GM21390 (cell line): ENCODE results near the gene IZUMO1.
"Not testable (repeated sequence)": the region's sequence is repeated elsewhere in the genome, so short reads cannot be mapped to it uniquely, and the experiment has no call there.

Source experiments
- ATAC-seq: cut with Tn5 transposase; IDR thresholded peaks from one replicate; pipeline ENCODE4 v1.9.1; 2021; ENCODE audit not compliant: unreplicated experiment

IZUMO1 gene

DNA sequence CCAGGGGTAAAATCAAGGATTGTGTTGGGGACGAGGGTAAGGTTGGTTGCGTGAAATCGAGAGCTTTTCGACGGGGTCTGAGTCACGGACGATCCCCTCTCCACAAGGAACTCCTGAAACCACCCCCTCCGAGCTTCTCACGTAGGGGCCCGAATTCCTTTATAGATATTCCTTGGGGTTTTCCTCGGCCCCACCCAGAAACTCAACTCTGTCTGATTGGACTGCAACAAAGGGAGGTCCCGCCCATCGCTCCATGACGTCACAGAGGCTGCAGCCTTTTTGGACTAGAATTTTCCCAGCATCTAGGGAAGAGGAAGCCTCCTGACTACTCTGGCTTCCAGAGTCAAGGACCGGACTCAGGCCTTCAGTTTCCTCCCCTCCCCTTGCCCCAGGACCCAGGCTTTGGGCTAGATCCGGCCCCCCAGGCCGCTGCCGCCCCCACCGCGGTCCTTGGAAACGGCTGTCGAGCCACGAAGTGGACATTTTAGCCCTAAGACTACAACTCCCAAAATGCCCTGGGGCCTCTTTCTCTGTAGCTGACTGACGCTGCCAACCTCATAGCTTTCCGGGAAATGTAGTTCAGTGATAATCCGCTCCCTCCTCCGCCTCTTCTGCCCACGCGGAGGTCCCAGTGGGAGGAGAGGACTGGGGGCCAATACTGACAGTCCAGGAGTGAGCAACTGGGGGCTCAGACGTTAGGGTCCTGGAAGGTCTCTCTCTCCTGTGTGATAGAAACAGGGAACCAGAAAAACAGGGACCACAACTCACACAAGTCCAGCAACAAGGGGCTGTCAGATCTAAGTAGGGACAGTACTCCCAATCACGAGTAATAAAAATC, at the start of gene IZUMO1:
IZUMO1 (minus strand) TSS at position 172 of the 838 bp plus-strand sequence. CDS start 1,050 bp downstream, outside the sequence.
- ATAC-seq: no peak

DNA sequence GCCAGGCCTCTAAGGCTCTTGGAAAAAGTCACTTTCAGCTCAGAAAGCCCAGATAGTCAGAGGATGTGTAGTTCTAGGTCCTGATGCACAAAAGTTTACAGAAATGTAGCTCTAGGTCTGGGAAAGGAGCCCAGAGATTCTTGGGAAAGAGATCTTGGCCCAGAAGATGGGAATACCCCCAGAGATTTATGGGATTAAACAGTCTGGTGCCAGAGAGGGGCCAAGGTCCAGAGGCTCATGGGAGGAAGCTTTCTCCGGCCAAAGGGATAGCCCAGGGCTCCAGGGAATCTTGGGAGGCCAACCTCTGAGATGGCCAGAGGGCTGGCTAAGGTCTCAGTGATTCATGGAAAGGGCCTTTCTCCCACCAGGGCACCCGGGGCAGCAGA, 49.0 kb upstream of the IZUMO1 start:
- ATAC-seq: no peak

DNA sequence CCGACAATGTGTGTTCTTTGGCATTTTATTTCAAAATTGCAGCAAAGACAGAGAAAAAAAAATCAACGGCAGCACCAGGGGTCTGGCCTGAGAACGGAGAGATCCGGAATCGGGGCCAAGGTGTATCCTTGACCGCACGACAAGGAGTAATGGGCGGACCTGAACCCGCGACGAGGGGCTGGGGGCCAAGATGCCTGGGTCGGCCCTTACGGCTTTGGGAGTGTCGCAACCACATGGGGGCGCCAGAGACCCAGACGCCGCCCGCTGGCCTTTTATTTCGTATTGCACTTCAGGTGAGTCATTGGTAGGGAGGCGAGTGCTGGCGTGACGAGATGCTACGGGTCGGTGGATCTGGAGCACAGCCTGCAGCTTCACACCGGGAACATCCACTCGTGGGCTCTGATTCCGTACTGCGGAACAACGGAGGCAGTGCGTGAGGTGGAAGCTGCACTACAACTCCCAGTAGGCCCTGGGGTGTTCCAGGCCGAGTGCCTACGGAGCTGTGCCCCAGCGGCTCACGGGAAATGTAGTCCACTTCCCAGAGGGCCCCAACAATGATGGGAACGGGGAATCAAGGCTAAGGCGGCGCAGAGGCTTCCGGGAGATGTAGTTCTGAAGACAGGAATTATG, 48.5 kb upstream of the IZUMO1 start:
- ATAC-seq: peak; percentile 76

DNA sequence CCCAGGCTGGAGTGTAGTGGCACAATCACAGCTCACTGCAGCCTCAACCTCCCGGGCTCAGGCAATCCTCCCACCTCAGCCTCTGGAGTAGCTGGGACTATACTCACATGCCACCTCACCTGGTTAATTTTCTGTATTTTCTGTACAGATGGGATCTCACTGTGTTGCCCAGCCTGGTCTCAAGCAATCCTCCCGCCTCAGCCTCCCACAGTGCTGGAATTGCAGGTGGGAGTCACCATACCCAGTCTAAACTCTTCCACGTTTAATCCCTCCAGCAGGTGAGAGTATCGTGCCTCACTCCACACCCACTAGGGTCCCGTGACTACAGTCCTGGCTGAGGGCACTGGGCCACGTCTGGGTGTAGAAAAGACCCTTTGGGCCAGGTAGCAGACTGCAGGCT, 47.6 kb upstream of the IZUMO1 start:
- no peak for ATAC-seq

DNA sequence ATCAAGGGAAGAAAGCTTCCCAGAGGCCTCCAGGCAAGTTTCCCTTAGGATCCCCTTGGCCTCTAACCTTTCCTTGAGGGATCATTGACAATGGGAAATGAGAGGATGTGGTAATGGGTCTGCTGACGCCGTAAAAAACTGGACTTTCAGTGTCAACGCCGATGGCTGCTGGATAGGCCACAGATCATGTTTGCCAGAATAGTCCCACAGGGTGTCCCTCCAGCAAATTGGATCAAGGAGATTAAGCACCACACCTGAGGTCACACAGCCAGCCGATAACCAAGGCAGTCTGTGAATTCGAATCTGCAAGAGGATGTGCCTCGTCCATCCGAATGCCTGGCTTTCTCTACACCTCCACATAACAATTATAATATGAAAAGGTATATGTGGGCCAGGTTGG, 46.6 kb upstream of the IZUMO1 start:
- ATAC-seq: no peak

DNA sequence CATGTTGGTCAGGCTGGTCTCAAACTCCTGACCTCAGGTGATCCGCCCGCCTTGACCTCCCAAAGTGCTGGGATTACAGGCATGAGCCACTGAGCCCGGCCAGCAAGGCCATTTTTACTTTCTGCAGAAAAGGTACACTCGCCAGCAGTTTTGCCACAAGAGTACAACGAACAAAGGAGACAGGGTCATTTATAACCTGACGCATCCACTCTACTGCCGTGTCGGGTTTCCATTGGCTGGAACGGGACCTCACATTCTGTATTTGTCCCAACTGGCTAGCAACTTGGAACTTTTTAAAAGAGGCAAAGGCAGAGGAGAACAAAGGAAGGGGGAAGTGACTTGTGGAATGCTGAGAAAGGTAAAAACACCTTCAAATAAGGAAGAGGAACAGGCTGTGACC, 40.6 kb upstream of the IZUMO1 start:
- ATAC-seq: not testable (repeated sequence)

DNA sequence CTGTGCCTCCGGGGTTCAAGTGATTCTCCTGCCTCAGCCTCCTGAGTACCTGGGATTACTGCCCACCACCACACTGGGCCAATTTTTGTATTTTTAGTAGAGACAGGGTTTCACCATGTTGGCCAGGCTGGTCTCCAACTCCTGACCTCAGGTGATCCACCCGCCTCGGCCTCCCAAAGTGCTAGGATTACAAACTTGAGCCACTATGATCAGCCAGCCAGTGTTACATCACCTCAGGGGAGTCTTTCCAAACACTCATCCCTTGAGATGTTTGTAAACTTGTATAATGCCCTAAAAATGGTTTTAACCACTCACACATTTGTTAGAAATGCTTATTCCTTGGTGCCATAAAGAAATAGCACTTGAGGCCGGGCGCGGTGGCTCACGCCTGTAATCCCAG, 39.7 kb upstream of the IZUMO1 start:
- not testable (repeated sequence) for ATAC-seq

DNA sequence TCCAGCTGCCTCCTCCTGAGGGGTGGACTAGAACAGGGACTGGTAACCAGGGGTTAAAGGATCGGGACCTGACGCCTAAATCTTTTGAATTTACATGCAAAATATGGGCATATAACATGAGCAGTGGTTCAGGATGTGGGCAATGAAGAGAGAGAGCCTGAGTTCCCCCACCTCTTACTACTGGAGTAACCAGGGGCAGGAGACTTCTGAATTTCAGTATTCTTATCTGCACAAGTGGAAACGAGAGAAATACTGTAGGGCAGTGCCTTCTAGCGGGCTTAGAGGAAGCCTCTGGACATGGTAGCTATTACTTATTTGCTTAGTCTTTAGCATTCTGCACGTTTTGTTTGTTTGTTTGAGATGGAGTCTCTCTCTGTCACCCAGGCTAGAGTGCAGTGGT, 37.8 kb upstream of the IZUMO1 start:
- ATAC-seq: no peak

DNA sequence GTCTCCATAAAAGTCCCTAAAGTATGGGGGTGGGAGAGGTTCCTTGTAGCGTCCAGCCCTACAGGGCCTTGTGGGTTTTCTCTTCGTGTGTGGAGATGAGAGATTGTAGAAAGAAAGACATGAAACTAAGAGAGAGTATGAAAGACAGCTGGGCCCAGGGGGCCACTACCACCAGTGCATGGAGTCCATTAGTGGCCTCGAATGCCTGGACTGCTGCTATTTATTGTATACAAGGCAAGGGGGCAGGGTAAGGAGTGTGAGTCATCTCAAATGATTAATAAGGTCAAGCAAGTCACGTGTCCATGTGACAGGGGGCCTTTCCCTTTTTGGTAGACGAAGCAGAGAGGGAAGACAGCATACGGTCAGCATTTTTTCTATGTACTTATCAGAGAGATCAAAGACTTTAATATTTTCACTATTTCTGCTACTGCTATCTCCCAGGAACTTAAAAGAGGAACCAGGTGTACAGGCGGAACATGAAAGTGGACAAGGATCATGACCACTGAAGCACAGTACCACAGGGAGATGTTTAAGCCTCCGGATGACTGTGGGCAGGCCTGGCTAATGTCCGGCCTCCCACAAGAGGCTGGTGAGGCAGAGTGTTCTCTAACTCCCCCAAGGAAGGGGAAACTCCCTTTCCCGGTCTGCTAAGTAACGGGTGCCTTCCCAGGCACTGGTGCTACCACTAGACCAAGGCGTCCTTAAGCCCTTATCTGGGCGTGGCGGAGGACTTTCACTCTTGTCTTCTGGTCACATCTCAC, 34.1 kb upstream of the IZUMO1 start:
- no peak for ATAC-seq

DNA sequence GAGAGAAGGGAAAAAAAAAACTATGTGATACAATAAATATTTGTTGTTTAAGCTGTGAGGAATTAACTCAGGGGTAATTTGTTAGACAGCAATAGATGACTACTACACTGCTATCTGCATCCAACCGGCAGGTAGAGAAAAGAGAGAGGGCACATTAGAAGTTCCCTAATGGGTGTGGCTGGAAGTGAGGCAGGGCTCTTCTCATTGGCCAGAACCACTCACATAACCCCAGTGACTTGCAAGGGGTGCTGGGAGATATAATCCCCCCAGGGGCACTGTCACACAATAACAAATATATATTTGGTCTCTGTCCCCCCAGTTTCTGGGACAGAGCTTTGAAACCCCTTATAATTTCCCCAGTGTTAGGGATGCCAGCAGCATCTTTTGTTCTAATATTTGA, 32.9 kb upstream of the IZUMO1 start:
- ATAC-seq: no peak

DNA sequence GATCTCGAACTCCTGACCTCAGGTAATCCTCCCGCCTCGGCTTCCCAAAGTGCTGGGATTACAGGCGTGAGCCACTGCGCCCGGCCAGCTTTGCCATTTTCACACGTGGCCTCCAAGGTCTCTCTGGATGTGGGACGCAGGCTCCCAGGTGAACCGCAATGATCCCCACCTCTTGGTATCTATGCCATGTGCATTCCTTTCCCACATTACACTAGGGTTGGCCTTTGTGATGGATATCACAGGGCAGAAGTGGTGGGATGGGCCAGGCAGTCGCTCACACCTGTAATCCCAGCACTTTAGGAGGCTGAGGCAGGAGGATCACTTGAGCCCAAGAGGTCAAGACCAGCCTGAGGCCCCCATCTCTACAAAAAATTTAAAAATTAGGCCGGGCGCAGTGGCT, 31.0 kb upstream of the IZUMO1 start:
- ATAC-seq: no peak

DNA sequence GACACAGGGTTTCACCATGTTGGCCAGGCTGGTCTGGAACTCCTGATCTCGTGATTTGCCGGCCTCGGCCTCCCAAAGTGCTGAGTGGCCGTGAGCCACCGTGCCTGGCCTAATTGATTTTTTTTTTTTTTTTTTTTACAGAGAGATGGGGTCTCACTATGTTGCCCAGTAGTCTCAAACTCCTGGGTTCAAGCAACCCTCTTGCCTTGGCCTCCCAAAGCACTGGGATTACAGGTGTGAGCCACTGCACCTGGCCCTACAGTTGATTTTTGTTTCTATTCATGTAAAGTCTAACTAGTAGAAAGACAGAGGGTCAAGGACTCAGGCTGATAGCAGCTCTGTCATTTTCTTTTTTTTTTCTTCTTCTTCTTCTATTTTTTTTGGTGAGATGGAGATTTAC, 30.4 kb upstream of the IZUMO1 start:
- no peak for ATAC-seq

DNA sequence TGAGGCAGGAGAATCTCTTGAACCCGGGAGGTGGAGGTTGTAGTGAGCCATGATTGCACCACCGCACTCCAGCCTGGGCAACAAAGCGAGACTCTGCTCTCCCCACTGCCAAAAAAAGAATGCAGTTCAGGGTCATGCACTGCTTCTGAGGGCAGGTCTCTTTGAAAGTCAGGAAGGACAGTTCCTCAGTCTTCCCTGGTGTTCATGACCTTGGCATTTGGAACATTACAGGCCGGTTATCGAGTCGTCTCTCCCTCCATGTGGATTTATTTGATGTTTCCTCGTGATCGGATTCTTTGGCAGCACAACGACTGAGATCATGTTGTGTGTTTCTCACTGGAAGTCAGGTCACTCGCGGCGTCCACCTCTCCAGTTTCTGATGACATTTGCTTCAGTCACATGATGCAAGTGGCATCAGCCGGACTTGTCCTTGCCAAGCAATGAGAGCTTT, 25.8 kb upstream of the IZUMO1 start:
- ATAC-seq: no peak

DNA sequence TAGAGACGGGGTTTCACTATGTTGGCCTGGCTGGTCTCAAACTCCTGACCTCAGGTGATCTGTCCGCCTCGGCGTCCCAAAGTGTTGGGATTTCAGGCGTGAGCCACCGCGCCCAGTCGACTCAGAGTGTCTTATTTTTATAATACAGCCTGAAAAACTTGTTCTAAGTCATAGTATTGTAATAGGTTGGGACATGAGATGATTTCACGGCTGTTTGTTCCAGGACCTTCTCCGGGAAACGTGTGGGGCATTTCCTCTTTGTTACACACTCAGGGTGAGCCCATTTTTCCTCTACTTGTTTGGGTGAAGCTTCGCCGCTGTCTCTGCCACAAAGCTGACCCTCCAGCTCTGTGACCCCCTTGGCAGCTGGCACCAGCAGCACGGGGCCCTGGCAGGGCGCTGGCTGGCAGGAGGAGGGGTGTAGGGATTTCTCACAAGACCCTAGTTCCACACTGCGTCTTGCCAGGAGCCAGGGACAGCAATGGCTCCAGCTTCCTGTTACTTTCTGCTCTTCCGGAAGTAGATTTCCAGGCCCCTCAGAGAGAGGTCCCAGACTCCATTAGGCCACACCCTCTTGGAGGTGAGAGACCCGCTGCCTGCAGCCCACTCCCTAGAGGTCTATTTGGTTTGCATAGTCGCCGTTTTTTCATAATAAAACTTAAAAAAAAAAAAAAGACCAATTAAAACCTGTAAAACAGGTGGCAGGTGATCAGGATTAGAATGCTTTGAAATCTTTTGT, 24.2 kb upstream of the IZUMO1 start:
- ATAC-seq: no peak

DNA sequence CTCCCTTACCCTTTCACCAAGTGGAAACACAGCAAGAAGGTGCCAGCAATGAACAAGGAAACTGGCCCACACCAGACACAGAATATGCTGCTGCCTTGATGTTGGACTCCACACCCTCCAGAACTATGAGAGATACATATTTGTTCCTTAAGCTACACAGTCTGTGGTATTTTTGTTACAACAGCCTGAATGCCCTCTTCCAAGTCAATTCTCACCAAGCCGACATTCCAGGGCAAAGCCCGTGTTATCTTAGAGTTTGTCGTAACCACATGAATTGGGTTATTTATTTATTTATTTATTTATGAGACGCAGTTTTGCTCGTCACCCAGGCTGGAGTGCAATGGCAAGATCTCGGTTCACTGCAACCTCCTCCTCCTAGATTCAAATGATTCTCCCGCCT, 23.6 kb upstream of the IZUMO1 start:
- no peak for ATAC-seq

DNA sequence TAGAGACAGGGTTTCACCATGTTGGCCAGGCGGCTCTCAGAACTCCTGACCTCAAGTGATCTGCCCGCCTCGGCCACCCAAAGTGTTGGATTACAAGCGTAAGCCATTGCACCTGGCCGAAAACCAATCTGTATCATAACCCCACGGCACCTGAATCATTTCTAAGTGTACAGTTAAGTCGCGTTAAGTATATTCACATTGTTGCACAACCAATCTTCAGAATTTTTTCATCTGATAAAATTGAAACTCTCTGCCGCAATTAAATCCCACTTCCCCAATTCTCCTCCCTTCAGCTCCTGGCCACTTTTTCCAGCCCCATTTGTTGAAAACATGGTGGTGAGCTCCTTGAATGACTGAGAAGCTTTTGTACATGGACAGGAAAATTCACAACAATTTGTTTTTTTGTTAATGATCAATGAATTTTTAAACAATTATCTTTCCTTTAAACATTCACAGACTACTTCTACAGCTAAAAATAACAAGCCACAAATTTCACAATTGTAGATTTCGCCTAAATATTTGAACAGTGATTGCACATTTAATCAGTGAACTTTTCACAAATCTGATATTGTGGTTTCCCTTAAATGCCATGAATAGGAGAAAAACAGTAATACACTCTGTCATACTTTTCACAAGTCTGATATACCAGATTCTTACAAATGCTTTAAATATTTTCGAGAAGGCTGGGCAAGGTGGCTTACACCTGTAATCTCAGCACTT, 22.4 kb upstream of the IZUMO1 start:
- ATAC-seq: no peak

DNA sequence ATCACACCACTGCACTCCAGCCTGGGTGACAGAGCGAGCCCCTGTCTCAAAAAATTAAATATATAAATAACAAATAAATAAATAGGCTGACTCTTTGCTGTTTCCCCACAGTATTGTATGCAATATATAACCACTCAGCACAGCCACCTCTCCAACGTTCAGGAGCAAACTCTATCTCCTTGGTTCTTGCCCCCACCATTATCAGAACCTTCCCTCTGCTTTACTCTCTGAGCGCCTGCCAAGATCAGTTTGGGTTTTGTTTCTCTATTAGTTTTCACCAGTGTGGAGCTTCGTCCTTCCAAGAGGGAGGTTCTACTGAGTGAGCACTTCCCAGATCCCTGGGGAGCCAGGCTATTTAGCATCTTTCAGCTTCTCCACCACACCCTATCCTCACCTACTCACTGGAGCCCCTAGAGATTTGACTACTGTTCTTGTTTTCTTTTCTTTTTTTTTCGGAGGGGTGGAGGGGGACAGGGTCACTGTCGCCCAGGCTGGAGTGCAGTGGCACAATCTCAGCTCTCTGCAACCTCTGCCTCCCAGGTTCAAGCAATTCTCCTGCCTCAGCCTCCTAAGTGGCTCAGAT, 21.6 kb upstream of the IZUMO1 start:
- ATAC-seq: not testable (repeated sequence)

DNA sequence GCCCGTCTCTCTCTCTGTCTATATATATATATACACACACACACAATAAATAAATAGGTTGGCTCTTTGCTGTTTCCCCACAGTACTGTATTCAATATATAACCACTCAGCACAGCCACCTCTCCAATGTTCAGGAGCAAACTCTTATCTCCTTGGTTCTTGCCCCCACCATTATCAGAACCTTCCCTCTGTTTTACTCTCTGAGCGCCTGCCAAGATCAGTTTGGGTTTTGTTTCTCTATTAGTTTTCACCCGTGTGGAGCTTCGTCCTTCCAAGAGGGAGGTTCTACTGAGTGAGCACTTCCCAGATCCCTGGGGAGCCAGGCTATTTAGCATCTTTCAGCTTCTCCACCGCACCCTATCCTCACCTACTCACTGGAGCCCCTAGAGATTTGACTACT, 19.1 kb upstream of the IZUMO1 start:
- not testable (repeated sequence) for ATAC-seq

DNA sequence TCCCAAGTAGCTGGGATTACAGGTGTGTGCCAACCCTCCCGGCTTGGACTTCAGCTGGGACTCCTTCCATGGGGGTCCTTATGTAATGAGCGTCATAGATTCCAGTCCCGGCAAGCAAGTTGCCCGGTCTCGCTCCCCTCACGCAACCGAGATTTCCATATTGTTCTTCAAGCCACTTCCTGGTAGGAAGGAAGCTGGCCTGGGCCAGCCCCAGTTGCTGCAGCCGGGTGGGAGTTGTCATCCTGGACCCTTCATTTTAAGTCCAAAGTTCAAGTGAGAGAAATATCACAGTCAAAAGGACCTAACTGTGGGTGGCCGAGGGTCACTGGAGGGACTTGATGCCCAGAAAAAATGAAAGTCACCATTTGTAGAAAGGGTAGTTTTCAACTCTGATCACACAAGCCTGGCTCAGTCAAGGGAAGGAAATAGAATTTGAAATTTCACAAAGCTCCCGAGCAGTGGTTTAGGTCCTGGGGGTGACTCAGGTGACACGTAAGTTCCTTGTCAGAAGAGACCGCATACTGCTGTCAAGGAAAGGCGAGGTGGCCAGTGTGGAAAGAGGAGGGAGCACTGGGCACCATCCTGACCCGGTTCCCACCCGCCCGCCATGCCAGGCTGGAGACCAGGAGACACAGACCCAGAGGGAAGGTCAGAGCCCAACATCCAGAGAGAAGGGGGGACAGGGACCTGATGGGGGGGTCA, 13.9 kb upstream of the IZUMO1 start:
- no peak for ATAC-seq
